ENCODE measurements around the gene NEURL1. TPM values are rescaled to one million over a fixed set of nuclear protein-coding genes. Genes with fewer than 3 reads are reported as not detected.

Gene NEURL1
- total RNA-seq, 4 donors from 2014 or later = 0.19 TPM; not detected in 3

DNA sequence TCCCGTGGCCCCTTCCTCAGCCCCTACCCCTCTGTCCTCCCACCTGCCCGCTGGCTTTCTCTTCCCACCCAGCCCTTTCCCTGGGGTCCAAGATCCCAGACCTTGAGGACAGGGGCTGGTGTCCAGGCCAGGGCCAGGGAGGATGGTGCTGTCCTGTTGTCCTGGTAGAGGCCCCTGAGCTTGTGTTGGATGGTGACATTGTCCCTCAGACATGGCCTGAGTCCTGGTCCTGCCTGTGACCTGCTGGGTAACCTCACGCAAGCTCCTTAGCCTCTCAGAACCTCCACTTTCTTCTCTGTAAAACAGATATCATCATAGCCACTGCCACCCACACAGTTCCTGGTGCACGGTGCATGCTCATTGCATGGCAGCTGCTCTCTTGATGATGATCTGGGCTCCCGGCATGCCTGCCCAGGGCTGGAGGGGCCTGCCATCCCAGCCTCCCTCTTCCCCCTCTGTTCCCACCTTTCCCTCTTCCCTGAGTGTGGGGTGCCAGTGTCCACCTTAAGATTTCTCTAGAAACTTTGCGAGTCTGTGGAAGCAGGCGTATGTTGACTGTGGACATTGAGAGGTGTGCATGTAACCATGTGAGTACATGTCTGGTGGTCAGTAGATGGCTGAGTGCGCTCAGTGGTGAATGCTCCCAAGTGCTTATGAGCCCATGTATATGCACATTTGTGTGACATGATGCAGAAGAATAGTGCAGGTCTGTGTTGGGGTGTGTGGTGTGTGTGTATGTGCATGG, 60.4 kb downstream of the NEURL1 start:
- no peak for DNase-seq
- Histone ChIP-seq H3K27me3 (peaks cover 0 to 32% (median 2%) of the 10 kb centered on the region in 4 donors), H3K9me3 (no peaks in the 10 kb centered on the region), H3K4me3 (no peak overlapping the region), H3K27ac (no peak overlapping the region), H3K4me1 (peaks cover 12 to 19% (median 13%) of the 10 kb centered on the region in 3 donors), H3K36me3 (no peaks in the 10 kb centered on the region)
- 85 to 91% methylated on average over 6 to 7 of the region's 8 CpGs for WGBS, 2 donors
- no peak for TF ChIP-seq POLR2A (IDR thresholded peaks at IDR 0.05)
- TF ChIP-seq CTCF (IDR thresholded peaks at IDR 0.05) = no peak
- intact Hi-C loops (cut with DNase I) = no loop called here

DNA sequence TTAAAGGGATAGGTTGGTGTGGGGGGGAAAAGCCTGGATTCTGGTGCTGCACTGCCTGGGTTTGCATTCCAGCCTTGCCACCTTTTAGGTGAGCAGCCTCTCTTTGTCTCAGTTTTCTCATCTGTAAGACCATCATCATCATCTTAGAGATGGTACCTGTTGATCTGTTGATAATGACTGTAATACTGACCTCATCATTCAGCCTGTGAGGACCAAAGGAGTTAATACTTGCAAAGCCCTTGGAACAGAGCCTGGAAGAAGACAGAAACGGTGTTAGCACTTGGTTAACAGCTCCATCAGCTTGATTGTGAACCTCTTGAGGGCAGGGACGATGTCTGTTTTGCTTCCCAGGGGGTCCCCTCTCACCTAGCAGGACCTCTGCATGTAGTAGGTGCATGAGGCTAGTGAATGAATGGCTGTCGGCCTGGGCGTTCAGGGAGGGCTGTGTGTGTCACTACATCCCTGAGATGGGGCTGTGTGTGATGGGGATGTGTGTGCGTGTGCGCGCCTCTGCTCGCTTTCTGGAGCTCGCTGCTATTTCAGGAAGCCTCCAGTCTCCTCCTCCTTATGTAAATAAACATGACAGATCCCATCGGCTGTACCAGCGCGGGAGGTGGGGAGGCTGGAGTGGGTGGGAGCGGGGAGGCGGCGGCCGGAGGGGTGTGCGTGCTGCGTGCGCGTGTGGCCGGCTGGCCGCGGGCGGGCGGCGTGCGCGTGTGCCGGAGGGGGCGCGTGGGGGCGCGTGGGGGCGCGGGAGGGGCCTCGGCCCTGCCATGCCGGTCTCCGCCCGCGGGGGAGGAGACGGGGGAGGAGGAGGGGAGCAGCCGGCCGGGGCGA, 61.2 kb downstream of the NEURL1 start:
- no peaks in the 10 kb centered on the region for H3K9me3 ChIP-seq
- no peak for DNase-seq
- 7 to 9% methylated on average over 8 of the region's 44 CpGs for WGBS, 2 donors
- intact Hi-C loops (cut with DNase I) = no loop called here
- H3K4me3 ChIP-seq = peak overlapping the region; percentile 6 to 70 (median 44)
- peaks cover 12 to 19% (median 13%) of the 10 kb centered on the region in 3 donors for H3K4me1 ChIP-seq
- peak overlapping the region in 2 of 4 donors; percentile 13 to 49 for H3K27ac ChIP-seq
- peaks cover 0 to 38% (median 2%) of the 10 kb centered on the region in 4 donors for H3K27me3 ChIP-seq
- TF ChIP-seq POLR2A (IDR thresholded peaks at IDR 0.05) (no peak), CTCF (IDR thresholded peaks at IDR 0.05) (no peak)
- no peaks in the 10 kb centered on the region for H3K36me3 ChIP-seq

DNA sequence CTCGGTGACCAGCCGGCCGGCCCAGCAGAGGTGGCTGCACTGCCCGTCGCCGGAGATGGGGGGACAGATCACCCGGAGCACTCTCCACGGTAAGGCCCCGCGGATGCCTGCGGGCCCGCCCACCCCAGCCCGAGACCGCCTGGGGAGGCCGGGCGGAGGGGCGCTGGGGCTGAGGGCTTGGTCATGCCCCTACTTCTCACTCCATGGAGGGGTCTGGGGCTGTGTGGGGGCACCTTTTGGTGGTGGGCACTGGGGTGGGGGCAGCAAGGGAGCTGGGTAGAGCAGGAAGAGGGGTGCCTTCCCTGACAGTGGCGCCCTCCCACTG, 61.8 kb downstream of the NEURL1 start:
- DNase-seq = no peak
- H3K36me3 ChIP-seq = no peaks in the 10 kb centered on the region
- H3K27me3 ChIP-seq = peaks cover 0 to 42% (median 2%) of the 10 kb centered on the region in 4 donors
- H3K9me3 ChIP-seq = no peaks in the 10 kb centered on the region
- WGBS, 2 donors = no CpG with 5 or more reads among the region's 18 CpGs
- peak overlapping the region in 2 of 4 donors; percentile 13 to 49 for H3K27ac ChIP-seq
- peaks cover 12 to 19% (median 13%) of the 10 kb centered on the region in 3 donors for H3K4me1 ChIP-seq
- peak overlapping the region; percentile 6 to 70 (median 44) for H3K4me3 ChIP-seq
- TF ChIP-seq POLR2A (IDR thresholded peaks at IDR 0.05) (no peak), CTCF (IDR thresholded peaks at IDR 0.05) (no peak)
- intact Hi-C loops (cut with DNase I) = no loop called here

DNA sequence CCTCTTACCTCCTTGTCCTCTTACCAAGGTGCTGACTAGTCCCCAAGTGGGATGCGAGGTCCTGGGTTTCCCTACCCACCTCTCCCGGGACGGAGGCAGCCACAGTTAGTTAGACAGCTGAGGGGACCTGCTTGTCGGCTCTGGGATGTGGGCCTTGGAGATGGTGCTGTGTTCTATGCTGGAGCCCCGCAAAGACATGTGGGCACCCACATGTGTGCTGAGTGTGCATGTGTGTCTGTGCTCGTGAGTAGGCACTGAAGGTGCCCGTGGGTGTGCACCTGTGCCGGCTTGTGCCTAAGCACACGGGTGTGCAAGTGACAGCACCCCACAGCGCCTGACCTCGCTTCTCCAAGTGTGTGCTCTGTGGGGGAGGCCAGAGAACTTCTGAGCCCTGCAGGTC, 62.2 kb downstream of the NEURL1 start:
- no peak for DNase-seq
- no peak overlapping the region for H3K27ac ChIP-seq
- peak overlapping the region in 3 of 4 donors; percentile 39 to 70 (median 50) for H3K4me3 ChIP-seq
- intact Hi-C loops (cut with DNase I) = no loop called here
- H3K9me3 ChIP-seq = peaks cover 0 to under 1% (median 0%) of the 10 kb centered on the region in 3 donors
- TF ChIP-seq CTCF (IDR thresholded peaks at IDR 0.05) (no peak), POLR2A (IDR thresholded peaks at IDR 0.05) (no peak)
- H3K4me1 ChIP-seq = peaks cover 12 to 19% (median 13%) of the 10 kb centered on the region in 3 donors
- 60 to 100% methylated on average over 1 to 2 of the region's 11 CpGs for WGBS, 2 donors
- H3K27me3 ChIP-seq = peaks cover 0 to 46% (median 2%) of the 10 kb centered on the region in 4 donors
- no peaks in the 10 kb centered on the region for H3K36me3 ChIP-seq

All from esophagus squamous epithelium (tissue), 5 donors.